H1 (cell line): ENCODE data around the gene LEO1. TPM values are rescaled to one million over a fixed set of nuclear protein-coding genes. Genes with fewer than 3 reads are reported as not detected.

Source experiments
- CTCF ChIA-PET: fragments of 300-600 bp; sonication (Branson Sonifier 250); formaldehyde crosslinking; loops from one replicate; lab custom pipeline; 2021; ENCODE audit not compliant: partially characterized antibody; lab: Charles Lee
- POLR2A ChIA-PET: fragments of 300-600 bp; sonication (Branson Sonifier 250); formaldehyde crosslinking; loops from one replicate; lab custom pipeline; 2021; ENCODE audit warnings: inconsistent platforms; ENCODE audit not compliant: partially characterized antibody; lab: Charles Lee
- DNase-seq, 2 experiments: peaks; one replicate each; pipeline versions ENCODE4 v3.0.0 to v3.0.0-alpha.2; 2010 to 2022; ENCODE audit warnings: low spot score in 2 of 2, low read depth in 1 of 2, mixed read lengths in 1 of 2
- FAIRE-seq: peaks from 2 replicates; lab custom pipeline; 2011; peaks lifted over from hg19 to GRCh38; lab: Jason Lieb, UNC
- H2AFZ ChIP-seq: 2 replicates; pipeline ENCODE4 v1.8.1; 2012; ENCODE audit warnings: low read length, inconsistent platforms
- H2AK5ac ChIP-seq: 2 replicates; pipeline ENCODE4 v1.6.1; 2013; ENCODE audit warnings: low read depth, low read length
- H2BK120ac ChIP-seq: replicated peaks from 2 replicates; pipeline ENCODE3; 2013; ENCODE audit warnings: low read depth, low read length, inconsistent platforms
- H2BK12ac ChIP-seq: 2 replicates; pipeline ENCODE4 v1.6.1; 2013; ENCODE audit warnings: low read depth, low read length
- H2BK15ac ChIP-seq: 2 replicates; pipeline ENCODE4 v1.6.1; 2013; ENCODE audit warnings: low read length
- H2BK20ac ChIP-seq: 2 replicates; pipeline ENCODE4 v1.6.1; 2013; ENCODE audit warnings: low read length
- H2BK5ac ChIP-seq: 2 replicates; pipeline ENCODE4 v1.6.1; 2013; ENCODE audit warnings: low read depth, low read length
- H3K14ac ChIP-seq: 2 replicates; pipeline ENCODE4 v1.6.1; 2013; ENCODE audit warnings: inconsistent platforms; ENCODE audit not compliant: insufficient read length
- H3K18ac ChIP-seq: 2 replicates; pipeline ENCODE4 v1.6.1; 2013; ENCODE audit warnings: low read length; ENCODE audit errors: extremely low read depth
- H3K23ac ChIP-seq: 2 replicates; pipeline ENCODE4 v1.6.1; 2013; ENCODE audit warnings: inconsistent platforms; ENCODE audit not compliant: insufficient read length
- H3K23me2 ChIP-seq: 2 replicates; pipeline ENCODE4 v1.6.1; 2013; ENCODE audit warnings: low read depth, low read length
- H3K27ac ChIP-seq: 2 replicates; pipeline ENCODE4 v1.6.1; 2011; ENCODE audit warnings: low read depth, low read length, inconsistent platforms
- H3K27me3 ChIP-seq, 4 experiments: replicated peaks in 1 of 4; 1 replicate in 1 of 4; 2 replicates in 3 of 4; pipeline versions ENCODE4 v1.6.1 to v1.8.1; 2011 to 2013; ENCODE audit warnings: low read length in 3 of 4, mild to moderate bottlenecking in 3 of 4, inconsistent platforms in 2 of 4, mixed read lengths in 2 of 4, moderate library complexity in 1 of 4; ENCODE audit not compliant: control insufficient read depth in 3 of 4, insufficient read depth in 3 of 4; ENCODE audit errors: extremely low read depth in 1 of 4
- H3K36me3 ChIP-seq, 4 experiments: 2 replicates each; pipeline versions ENCODE4 v1.6.1 to v1.8.1; 2011 to 2013; ENCODE audit warnings: mild to moderate bottlenecking in 4 of 4, low read length in 3 of 4, moderate library complexity in 2 of 4, control low read depth in 1 of 4, inconsistent platforms in 1 of 4; ENCODE audit not compliant: insufficient read depth in 4 of 4, control insufficient read depth in 2 of 4
- H3K4ac ChIP-seq: replicated peaks from 2 replicates; pipeline ENCODE3; 2013; ENCODE audit warnings: low read length, low read depth, mixed read lengths, inconsistent platforms; ENCODE audit not compliant: insufficient read length
- H3K4me1 ChIP-seq, 4 experiments: replicated peaks in 1 of 4; 1 replicate in 1 of 4; 2 replicates in 3 of 4; pipeline versions ENCODE4 v1.6.1 to v1.8.1; 2011 to 2013; ENCODE audit warnings: low read length in 3 of 4, inconsistent platforms in 2 of 4, mixed read lengths in 1 of 4; ENCODE audit not compliant: insufficient read depth in 4 of 4, control insufficient read depth in 3 of 4
- H3K4me2 ChIP-seq, 2 experiments: 2 replicates each; pipeline versions ENCODE4 v1.6.1 to v1.8.1; 2011 to 2013; ENCODE audit warnings: low read depth in 2 of 2, low read length in 2 of 2, control low read depth in 1 of 2, inconsistent platforms in 1 of 2, mild to moderate bottlenecking in 1 of 2; ENCODE audit not compliant: insufficient read depth in 1 of 2
- H3K4me3 ChIP-seq, 4 experiments: fragments of 200-600, 300-600 bp in 1 of 4; sonication (generic), shearing (Covaris generic), sonication (Bioruptor Twin) in 1 of 4; 2 replicates each; pipeline versions ENCODE4 v1.5.1 to v1.8.1; 2011 to 2016; ENCODE audit warnings: low read length in 4 of 4, low read depth in 3 of 4, control low read depth in 2 of 4, inconsistent platforms in 2 of 4, mild to moderate bottlenecking in 2 of 4, mixed read lengths in 1 of 4, moderate library complexity in 1 of 4; ENCODE audit not compliant: insufficient read depth in 2 of 4; ENCODE audit errors: extremely low read depth in 1 of 4
- H3K56ac ChIP-seq: replicated peaks from 2 replicates; pipeline ENCODE3; 2013; ENCODE audit warnings: low read depth, mild to moderate bottlenecking, mixed read lengths, low read length, inconsistent platforms; ENCODE audit not compliant: insufficient read length
- H3K79me1 ChIP-seq: 2 replicates; pipeline ENCODE4 v1.6.1; 2013; ENCODE audit warnings: low read depth, low read length, control low read depth
- H3K79me2 ChIP-seq, 2 experiments: 2 replicates each; pipeline versions ENCODE4 v1.6.1 to v1.8.1; 2012 to 2013; ENCODE audit warnings: low read length in 2 of 2, mild to moderate bottlenecking in 2 of 2, inconsistent platforms in 1 of 2; ENCODE audit not compliant: insufficient read depth in 2 of 2, control insufficient read depth in 1 of 2
- H3K9ac ChIP-seq, 4 experiments: replicated peaks in 1 of 4; 1 replicate in 1 of 4; 2 replicates in 3 of 4; pipeline versions ENCODE4 v1.6.1 to v1.8.1; 2011 to 2013; ENCODE audit warnings: low read depth in 3 of 4, low read length in 3 of 4, control low read depth in 2 of 4, mild to moderate bottlenecking in 2 of 4, moderate library complexity in 2 of 4, inconsistent platforms in 1 of 4; ENCODE audit errors: extremely low read depth in 1 of 4
- H3K9me3 ChIP-seq, 2 experiments: 2 replicates each; pipeline versions ENCODE4 v1.6.1 to v1.8.1; 2012 to 2013; ENCODE audit warnings: mild to moderate bottlenecking in 2 of 2, moderate library complexity in 2 of 2, control low read depth in 1 of 2, inconsistent platforms in 1 of 2, low read depth in 1 of 2, low read length in 1 of 2, mixed read lengths in 1 of 2; ENCODE audit not compliant: insufficient read depth in 2 of 2
- H4K20me1 ChIP-seq, 2 experiments: replicated peaks in 1 of 2; 2 replicates each; pipeline versions ENCODE3 to v1.8.1; 2011 to 2013; ENCODE audit warnings: inconsistent platforms in 2 of 2, low read length in 2 of 2, mild to moderate bottlenecking in 1 of 2; ENCODE audit not compliant: insufficient read depth in 2 of 2, control insufficient read depth in 1 of 2
- H4K5ac ChIP-seq: 2 replicates; pipeline ENCODE4 v1.6.1; 2013; ENCODE audit warnings: low read length, low read depth, mixed read lengths, inconsistent platforms; ENCODE audit not compliant: insufficient read length
- H4K8ac ChIP-seq: 2 replicates; pipeline ENCODE4 v1.8.0; 2013; ENCODE audit warnings: mild to moderate bottlenecking, moderate library complexity, low read length, inconsistent platforms; ENCODE audit not compliant: insufficient read depth; ENCODE audit errors: extremely low read depth
- H4K91ac ChIP-seq: replicated peaks from 2 replicates; pipeline ENCODE3; 2013; ENCODE audit warnings: low read length, mixed read lengths, inconsistent platforms; ENCODE audit not compliant: insufficient read length
- ATF2 ChIP-seq: IDR thresholded peaks from 2 replicates; pipeline ENCODE4 v1.6.1; 2012; ENCODE audit warnings: low read length, inconsistent platforms
- CBX5 ChIP-seq: fragments of 300-800, 300-1000 bp; sonication (generic); IDR thresholded peaks from 2 replicates; pipeline ENCODE4 v1.7.1; 2016; ENCODE audit warnings: antibody characterized with exemption, low read length, low read depth
- CTBP2 ChIP-seq: IDR thresholded peaks from 2 replicates; pipeline ENCODE4 v1.7.0; 2011; ENCODE audit warnings: borderline replicate concordance, mild to moderate bottlenecking, moderate library complexity, mixed read lengths, low read length; ENCODE audit not compliant: insufficient read depth, insufficient read length
- JUND ChIP-seq: IDR thresholded peaks from 2 replicates; pipeline ENCODE4 v1.6.1; 2011; ENCODE audit warnings: mild to moderate bottlenecking, improper control_type of control experiment, low read length
- KDM5A ChIP-seq: fragments of 200-600 bp; IDR thresholded peaks from 2 replicates; pipeline ENCODE4 v1.7.1; 2012; ENCODE audit warnings: mild to moderate bottlenecking, low read length, inconsistent platforms, mixed read lengths
- PHF8 ChIP-seq: fragments of 200-600 bp; sonication (generic); conservative IDR thresholded peaks from 2 replicates; pipeline ENCODE4 v1.7.1; 2012; ENCODE audit warnings: low read depth, mild to moderate bottlenecking, inconsistent platforms, low read length, moderate library complexity
- POLR2AphosphoS5 ChIP-seq: IDR thresholded peaks from 2 replicates; pipeline ENCODE4 v1.6.1; 2011; ENCODE audit warnings: low read depth, low read length
- RXRA ChIP-seq: IDR thresholded peaks from 2 replicates; pipeline ENCODE4 v1.6.1; 2011; ENCODE audit warnings: low read depth, mild to moderate bottlenecking, low read length, moderate library complexity; ENCODE audit not compliant: insufficient read depth
- USF2 ChIP-seq: IDR thresholded peaks from 2 replicates; pipeline ENCODE4 v1.6.1; 2011; ENCODE audit warnings: low read length, improper control_type of control experiment
- WGBS, 2 experiments: shearing (Covaris generic) in 1 of 2; methylation state at CpG; one replicate each; pipeline versions ENCODE4 v1.1.6 to v1.1.7; 2013 to 2015; ENCODE audit warnings: low lambda C conversion rate in 2 of 2, mixed read lengths in 2 of 2, inconsistent platforms in 1 of 2, low coverage in 1 of 2, missing lambda C conversion rate in 1 of 2; ENCODE audit not compliant: insufficient replicate concordance in 2 of 2, insufficient coverage in 1 of 2, insufficient read length in 1 of 2; ENCODE audit errors: extremely low coverage in 1 of 2, missing lambda C conversion rate in 1 of 2; 5-methylcytosine and 5-hydroxymethylcytosine counted together
- polyA plus RNA-seq, 7 experiments: library from polyadenylated mRNA; depleted of rRNA in 3 of 7; stranded (reverse) in 5 of 7; unstranded in 2 of 7; fragments of >200 nt in 5 of 7; fragments of 200-250 nt in 2 of 7; gene quantifications; 1 replicate in 5 of 7; 2 replicates in 1 of 7; 4 replicates in 1 of 7; pipeline versions ENCODE4 v1.2.1 to v1.2.3, GENCODE V29; 2011 to 2013; ENCODE audit warnings: missing spikeins in 2 of 7, mixed read lengths in 2 of 7
- total RNA-seq: library from RNA; stranded (reverse); fragmentation: NEBNext Ultra II Directional; extraction: Animal tissue kit (Norgen Biotek cat#: 25700); gene quantifications from 2 replicates; pipeline ENCODE4 v1.2.1, GENCODE V29; 2021

Gene LEO1
- total and polyA plus RNA-seq, 2 of the 8 experiments (the other 6 are each of a cell fraction or from before 2014, with no cell fraction given), result 1.6 to 27.4 TPM

DNA sequence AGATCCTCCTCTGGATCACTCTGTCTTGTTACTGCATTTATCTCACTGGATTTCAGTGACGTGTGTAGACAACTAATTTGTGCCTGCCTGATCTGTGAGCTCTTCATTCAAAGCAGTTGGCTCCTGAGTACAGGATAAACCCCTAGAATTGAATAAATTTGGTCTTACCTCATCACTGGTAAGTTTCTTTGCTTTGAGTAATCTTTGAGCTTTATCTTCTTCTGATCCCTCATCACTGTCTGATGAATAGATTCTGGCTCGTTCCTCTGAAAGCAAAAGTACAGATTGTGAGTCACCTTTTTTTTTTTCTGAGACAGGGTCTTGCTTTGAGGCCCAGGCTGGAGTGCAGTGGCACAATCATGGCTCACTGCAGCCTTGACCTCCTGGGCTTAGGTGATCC lies 24.5 kb downstream of the LEO1 start:
- Histone ChIP-seq H3K56ac (no peak overlapping the region), H2BK120ac (no peak overlapping the region), H3K27ac (no peak overlapping the region), H3K23ac (no peak overlapping the region), H3K18ac (no peak overlapping the region), H4K91ac (no peak overlapping the region), H3K4ac (no peak overlapping the region), H3K79me1 (no peaks in the 10 kb centered on the region), H4K8ac (no peak overlapping the region), H3K36me3 (peaks cover 18 to 60% (median 45%) of the 10 kb centered on the region in 4 experiments), H3K23me2 (no peaks in the 10 kb centered on the region), H2AK5ac (no peak overlapping the region), H3K14ac (no peak overlapping the region), H4K20me1 (peaks cover 0 to 2% of the 10 kb centered on the region in 2 experiments), H3K9ac (no peak overlapping the region), H3K9me3 (no peaks in the 10 kb centered on the region), H2BK12ac (no peak overlapping the region), H2BK20ac (no peak overlapping the region), H4K5ac (no peak overlapping the region), H3K4me3 (no peak overlapping the region), H3K4me1 (no peaks in the 10 kb centered on the region), H3K4me2 (no peak overlapping the region), H2BK5ac (no peak overlapping the region), H2BK15ac (no peak overlapping the region), H2AFZ (no peak overlapping the region), H3K27me3 (no peaks in the 10 kb centered on the region), H3K79me2 (no peaks in the 10 kb centered on the region)
- TF ChIP-seq CBX5 (no peak), RXRA (no peak), USF2 (no peak), PHF8 (no peak), ATF2 (no peak), KDM5A (no peak), POLR2AphosphoS5 (no peak), CTBP2 (no peak), JUND (no peak)
- no peak for FAIRE-seq
- ChIA-PET POLR2A (interaction anchor here (1.1 kb wide), 1 partner anchor 11 kb away, joined by 4 read pairs; no protein-coding TSS in a partner anchor), CTCF (interaction anchor here (0.7 to 1.6 kb wide), 5 partner anchors 9 to 1500 kb away, joined by 3 to 6 read pairs (median 3); no protein-coding TSS in a partner anchor)
- DNase-seq, result no peak
- 76% methylated on average over 2 of the region's 2 CpGs; no CpG with 5 or more reads in 1 of the 2 experiments for WGBS, 2 experiments
